NCI-H82 (cell line): Measurements from ENCODE around the gene CD36.
"Not testable (repeated sequence)": the region's sequence is repeated elsewhere in the genome, so short reads cannot be mapped to it uniquely, and the experiment has no call there.

Source experiments
- DNase-seq: peaks from one replicate; lab custom pipeline; 2025; lab: John Stamatoyannopoulos, UW

CD36 gene

DNA sequence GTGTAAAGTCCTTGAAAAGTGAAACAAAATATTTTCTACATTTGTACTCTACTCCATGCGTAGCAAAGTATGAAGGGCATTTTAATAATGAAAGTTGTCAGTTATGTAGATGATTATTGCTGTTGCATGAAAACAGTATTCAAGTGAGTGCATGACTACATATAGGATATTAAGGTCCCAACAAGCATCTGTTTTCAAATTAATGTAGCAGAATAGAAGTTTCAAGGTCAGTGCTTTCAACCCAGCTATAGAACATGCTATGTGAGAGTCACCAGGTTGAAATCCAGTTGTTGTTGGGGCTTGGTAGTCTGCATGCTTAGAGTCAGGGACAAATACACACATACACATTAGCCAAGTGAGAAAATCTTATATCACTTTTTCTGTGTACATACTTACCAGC, 14.8 kb downstream of the CD36 start:
- no peak for DNase-seq

DNA sequence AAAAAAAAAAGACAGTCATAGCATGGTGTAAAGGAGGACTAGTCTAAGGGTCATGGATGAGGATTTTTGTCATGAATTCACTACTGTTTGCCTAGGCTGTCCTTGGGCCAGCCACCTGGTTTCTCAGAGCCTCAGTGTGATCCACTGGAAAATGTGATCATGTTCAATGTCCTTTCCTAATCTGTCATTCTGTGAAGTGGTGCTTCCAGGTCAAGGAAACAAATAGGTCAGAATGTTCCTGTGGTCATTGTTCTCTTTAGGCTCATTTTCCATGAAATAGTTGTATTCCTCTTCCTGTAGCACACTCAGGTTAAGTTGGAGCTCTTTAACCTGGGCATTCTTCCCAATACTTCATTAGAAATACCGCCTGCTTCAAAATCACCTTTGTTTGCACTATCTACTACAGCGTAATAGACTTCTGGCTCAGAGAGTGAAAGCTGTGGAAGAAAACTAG, 16.5 kb downstream of the CD36 start:
- no peak for DNase-seq

GRCh38 chr7:80656029-80656428, 17.6 kb downstream of the CD36 start:
- DNase-seq: no peak

- peak; percentile 36 for DNase-seq
Observed at GRCh38 chr7:80659120-80660055, 20.9 kb downstream of the CD36 start.

GRCh38 chr7:80660939-80661338, 22.5 kb downstream of the CD36 start:
- DNase-seq: no peak

- DNase-seq: peak; percentile 32
Observed at GRCh38 chr7:80661729-80662128, 23.3 kb downstream of the CD36 start.

DNA sequence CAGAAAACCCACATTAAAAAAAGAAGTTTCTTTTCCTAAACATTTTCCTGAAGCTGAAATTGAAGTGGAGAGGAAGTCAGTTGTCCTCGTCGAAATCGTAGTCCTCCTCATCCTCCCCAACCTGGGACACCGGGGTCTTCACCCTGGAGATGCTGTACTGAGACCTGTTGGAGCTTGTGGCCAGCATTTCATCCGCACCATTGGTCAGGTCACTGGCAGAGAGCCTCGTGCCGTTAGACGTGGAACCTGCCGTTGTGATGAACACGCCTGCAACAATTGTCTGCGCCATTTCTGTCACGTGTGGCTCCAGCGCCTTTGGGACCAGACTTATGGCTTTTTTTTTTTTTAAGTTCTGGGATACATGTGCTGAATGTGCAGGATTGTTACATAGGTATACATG, 23.8 kb downstream of the CD36 start:
- DNase-seq: no peak

DNA sequence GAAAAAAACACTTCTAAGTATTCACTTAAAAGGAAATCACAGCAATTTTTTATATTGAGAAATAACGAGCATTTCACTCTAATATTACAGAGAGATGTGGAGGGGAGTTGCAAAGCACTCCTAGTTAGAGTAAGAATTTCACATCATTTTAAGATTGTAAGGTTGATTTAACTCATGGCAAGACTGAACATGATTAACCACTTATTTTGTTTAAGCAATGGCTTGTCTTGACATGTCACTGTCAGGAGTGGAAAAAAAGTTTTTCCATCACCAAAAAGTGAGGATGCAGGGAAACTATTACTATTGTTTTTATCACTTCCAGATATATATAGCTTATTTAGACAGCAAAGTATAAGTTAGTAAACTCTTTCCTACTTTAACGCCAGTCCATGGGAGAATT, 27.1 kb downstream of the CD36 start:
- DNase-seq: no peak

DNA sequence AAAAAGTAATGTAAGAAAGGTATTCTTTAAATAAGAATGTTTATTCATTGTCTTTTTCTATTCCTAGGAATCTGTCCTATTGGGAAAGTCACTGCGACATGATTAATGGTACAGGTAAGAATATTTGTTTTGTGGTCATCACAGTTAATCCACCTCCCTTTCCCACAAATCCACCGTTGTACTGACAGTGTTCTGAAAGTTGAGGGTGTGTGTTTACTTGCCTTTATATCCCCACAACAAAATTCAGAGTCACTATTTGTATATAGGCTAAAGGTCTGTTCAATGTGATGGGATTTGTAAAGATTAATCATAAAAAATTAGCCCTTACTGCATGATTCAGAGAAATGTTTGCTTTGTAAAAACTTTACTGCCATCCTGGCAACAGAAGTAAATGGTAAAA, 27.9 kb downstream of the CD36 start:
- DNase-seq: no peak

GRCh38 chr7:80669367-80669766, 30.9 kb downstream of the CD36 start:
- DNase-seq: not testable (repeated sequence)

DNA sequence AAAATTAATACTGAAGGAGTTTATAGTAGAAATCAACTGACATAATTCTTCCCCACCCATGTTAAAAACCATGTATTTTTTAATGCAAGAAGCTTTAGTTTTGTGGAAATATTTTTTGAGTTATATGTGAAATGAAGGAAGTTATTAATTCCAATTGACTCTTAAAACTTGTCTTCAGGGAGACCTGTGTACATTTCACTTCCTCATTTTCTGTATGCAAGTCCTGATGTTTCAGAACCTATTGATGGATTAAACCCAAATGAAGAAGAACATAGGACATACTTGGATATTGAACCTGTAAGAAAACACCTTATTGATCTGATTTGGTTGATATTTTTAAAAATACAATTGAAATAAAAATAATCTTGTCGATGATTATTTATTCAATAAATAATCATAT, 33.3 kb downstream of the CD36 start:
- no peak for DNase-seq

- no peak for DNase-seq
Observed at GRCh38 chr7:80675090-80675489, 36.6 kb downstream of the CD36 start.

DNA sequence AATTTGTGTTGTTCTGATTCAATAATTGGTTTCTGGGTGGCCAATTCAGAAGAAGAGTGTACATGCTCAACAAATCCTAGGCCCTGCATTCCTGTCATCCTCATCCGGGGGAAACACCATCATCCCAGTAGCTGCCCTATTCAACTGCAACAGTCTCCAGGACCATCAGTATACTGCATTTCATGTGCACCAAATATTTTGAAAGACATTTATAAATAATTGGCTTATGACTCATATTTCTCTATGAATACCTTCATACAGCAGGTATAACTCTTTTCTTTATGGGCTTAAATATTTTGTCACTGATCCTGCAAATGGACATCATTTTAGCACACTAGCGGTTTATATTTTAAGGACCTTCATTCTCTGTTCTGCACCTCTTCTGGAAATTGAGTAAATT, 38.0 kb downstream of the CD36 start:
- no peak for DNase-seq

DNA sequence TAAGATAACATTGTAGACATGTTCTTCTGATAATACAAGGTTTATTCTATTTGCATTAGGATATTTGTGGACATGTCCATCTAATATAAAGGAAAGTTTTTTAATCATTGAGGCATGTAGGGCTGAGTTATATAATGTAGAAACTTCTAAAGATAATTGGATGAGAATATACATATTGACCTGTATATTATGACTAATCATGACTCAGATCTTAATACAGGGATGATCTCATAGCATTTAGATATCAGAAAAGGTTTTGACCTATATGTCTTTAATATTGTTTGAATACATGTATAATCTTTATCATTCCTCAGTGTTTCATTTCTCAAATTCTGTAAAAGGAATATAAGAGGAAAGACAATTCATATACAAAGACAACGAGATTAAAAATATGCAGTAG, 39.2 kb downstream of the CD36 start:
- DNase-seq: no peak

GRCh38 chr7:80678707-80679106, 40.3 kb downstream of the CD36 start:
- DNase-seq: no peak

DNA sequence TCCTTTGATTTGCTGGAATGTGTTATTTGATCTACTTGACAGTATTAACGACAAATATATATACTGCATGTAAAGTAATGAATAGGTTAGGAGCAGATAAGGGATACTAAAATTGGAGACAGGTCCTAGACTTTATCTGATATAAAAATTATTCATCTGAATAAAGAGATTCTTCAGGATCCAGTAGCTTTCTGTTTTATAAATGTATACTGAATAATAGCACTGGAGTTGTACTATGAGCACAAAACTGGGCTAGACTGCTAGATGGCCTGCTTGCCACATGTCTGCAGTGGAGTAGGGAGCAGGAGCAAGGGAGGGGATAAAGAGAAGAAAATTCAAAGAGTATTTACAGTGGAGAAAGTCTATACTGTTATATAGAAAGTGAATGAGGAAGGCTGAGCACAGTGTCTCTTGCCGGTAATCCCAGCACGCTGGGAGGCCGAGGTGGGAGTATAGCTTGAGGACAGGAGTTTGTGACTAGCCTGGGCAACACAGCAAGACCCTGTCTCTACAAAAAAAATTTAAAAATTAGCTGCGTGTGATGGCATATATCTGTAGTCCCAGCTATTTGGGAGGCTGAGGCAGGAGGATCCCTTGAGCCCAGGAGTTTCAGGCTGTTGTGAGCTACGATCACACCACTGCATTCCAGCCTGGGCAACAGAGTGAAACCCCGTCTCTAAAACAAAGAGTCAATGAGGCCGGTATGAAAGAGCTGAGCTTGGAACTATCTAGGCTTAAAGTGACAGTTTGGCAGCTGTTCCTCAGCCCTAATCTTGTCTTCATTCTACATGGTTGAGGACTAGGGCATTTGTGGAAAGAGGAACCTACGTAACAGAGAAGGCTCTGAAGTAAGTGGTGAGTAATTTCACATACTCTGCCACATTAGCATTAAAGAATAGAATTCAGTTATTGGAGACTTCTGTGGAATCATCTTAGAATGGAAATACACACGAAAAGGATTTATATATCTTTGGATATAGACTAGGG, 41.8 kb downstream of the CD36 start:
- DNase-seq: peak; percentile 49

GRCh38 chr7:80681272-80681885, 42.9 kb downstream of the CD36 start:
- DNase-seq: peak; percentile 63

DNA sequence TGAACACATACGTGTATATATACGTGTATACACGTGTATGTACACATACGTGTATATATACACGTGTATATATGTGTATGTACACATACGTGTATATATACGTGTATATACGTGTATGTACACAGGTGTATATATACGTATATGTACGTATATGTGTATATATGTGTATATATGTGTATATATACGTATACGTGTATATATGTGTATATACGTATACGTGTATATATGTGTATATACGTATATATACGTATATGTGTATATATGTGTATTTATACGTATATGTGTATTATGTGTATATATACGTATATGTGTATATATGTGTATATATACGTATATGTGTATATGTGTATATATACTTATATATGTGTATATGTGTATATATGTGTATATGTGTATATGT, 44.3 kb downstream of the CD36 start:
- DNase-seq: no peak

GRCh38 chr7:80686576-80686975, 48.1 kb downstream of the CD36 start:
- DNase-seq: no peak

DNA sequence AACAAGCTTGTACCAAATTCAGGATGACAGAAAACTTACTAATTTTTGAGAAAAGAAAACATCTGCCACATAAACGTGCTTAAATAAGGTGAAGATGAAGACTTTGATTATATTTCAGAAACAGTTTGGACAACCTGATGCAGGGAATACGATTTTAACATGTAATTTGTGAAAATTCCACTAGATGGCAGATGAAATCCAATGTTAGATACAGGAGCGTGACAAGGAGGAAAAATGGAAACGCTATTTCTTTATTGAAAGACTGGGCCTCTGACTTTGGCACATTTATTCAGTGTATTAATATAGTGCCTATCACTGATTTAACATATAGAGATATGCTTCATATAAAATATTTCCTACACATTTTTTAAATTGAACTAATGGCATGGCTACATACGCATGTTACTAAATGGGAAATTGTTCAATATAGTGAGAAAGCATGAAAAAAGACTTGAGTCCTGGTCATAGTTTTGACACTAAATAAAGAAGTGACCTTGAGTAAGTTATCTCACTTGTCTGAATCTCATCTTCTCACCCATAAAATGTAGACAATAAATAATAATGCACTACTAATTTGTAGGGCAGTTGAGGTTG, 60.7 kb downstream of the CD36 start:
- peak; percentile 80 for DNase-seq

DNA sequence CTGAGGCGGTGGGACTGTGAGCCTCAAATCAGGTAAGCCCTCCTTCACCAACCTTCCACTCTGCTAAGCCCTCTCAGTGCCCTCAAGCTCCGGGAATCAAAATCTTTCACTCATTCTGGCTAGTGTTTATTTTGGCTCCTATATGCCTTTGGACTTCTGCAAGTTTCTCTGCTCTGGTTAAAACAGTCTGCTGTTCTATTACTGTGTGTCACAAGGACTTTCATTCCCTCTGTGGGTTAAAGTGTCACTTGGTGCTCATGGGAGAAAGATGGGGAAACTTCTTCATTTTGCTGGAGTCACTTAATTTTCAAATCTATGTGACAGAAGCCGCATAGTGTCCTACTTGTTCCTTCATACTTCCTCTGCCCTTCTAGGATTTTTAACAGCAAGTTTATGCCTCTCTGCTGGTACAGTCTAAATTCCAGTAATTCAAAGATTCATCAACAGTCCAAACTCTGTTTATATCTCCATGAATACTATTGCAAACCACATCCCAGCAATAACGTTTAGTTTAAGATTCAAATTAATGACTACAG, 61.3 kb downstream of the CD36 start:
- DNase-seq: peak; percentile 13

DNA sequence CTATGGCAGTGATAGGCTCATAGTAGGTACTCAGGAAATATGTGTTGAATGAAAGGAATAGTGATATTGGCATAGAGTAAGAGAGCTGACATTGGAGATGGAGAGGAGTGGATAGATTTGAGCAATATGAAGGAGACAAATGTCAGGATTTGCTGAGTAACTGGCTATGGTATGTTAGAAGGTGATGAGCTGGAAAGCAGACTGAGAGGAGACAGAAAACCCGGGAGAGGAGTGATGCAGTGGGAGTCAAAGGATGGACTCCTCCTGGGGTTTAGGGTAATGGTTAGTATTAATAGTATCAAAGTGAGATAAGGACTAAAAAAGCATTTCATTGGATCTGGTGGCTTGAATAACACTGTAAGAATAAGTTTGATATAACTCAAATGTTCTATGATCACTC, 64.8 kb downstream of the CD36 start:
- DNase-seq: no peak
